Keratinocyte (primary cell): Measurements from ENCODE around the gene ROS1.
A peak's percentile ranks its signal among the peaks of the same experiment; 100 is the strongest.

Source experiments
- EZH2 ChIP-seq: IDR thresholded peaks from one replicate; pipeline ENCODE4 v1.6.1; 2012; ENCODE audit warnings: inconsistent platforms, mild to moderate bottlenecking, low read length, moderate library complexity
- TF ChIP-seq, protein P1 (sequence below), 3 experiments: IDR thresholded peaks in 1 of 3; conservative IDR thresholded peaks in 1 of 3; optimal IDR thresholded peaks in 1 of 3; 2 replicates in 2 of 3; 3 replicates in 1 of 3; pipeline versions ENCODE3 to v1.5.1; 2011; ENCODE audit warnings: low read length in 3 of 3, mild to moderate bottlenecking in 3 of 3, moderate library complexity in 2 of 3, control low read depth in 1 of 3, inconsistent platforms in 1 of 3; ENCODE audit not compliant: insufficient read depth in 2 of 3; ENCODE audit errors: extremely low read depth in 1 of 3

DNA sequence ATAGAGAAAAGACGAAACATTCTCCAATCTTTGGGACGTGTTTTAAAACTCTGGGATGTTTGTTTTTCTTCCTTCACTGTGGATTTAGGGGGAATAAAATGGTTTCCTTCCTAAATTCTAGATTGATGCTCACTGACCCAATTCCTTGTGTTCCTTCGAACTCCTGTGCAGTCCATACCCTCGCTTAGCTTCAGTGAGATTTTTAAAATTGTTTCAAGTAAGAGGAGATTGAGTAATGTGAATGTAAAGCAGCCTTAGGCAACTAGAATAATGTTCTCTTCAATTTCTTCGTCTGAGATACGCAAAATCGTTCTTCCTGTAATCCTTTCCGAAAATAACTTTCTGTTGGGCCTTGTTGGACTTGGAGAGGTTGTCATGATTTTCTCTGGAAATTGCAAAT, 162.9 kb downstream of the ROS1 start:
- TF ChIP-seq, protein P1, sequence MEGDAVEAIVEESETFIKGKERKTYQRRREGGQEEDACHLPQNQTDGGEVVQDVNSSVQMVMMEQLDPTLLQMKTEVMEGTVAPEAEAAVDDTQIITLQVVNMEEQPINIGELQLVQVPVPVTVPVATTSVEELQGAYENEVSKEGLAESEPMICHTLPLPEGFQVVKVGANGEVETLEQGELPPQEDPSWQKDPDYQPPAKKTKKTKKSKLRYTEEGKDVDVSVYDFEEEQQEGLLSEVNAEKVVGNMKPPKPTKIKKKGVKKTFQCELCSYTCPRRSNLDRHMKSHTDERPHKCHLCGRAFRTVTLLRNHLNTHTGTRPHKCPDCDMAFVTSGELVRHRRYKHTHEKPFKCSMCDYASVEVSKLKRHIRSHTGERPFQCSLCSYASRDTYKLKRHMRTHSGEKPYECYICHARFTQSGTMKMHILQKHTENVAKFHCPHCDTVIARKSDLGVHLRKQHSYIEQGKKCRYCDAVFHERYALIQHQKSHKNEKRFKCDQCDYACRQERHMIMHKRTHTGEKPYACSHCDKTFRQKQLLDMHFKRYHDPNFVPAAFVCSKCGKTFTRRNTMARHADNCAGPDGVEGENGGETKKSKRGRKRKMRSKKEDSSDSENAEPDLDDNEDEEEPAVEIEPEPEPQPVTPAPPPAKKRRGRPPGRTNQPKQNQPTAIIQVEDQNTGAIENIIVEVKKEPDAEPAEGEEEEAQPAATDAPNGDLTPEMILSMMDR (optimal IDR thresholded peaks at IDR 0.05 in 1 of 3, IDR thresholded peaks at IDR 0.05 in 1 of 3, conservative IDR thresholded peaks at IDR 0.05 in 1 of 3; ENCODE audit: extremely low read depth in 1 of 3, insufficient read depth in 2 of 3, low read length in 3 of 3), result no peak
- TF ChIP-seq EZH2, result peak; percentile 1
